SK-N-SH treated with all-trans-retinoic acid at 6 μM for 48 hours (cell line): ENCODE data around the gene ZNF710.

ENCODE experiments used
- ATAC-seq: fragments of 200-7000 bp; cut with Tn5 transposase; 3 replicates; pipeline ENCODE4 v1.9.1; 2020; ENCODE audit warnings: mild to moderate bottlenecking, moderate library complexity
- ARNTL ChIP-seq: fragments of 450-650 bp; formaldehyde crosslinking; IDR thresholded peaks from 2 replicates; pipeline ENCODE4 v1.5.0; 2020; ENCODE audit warnings: low read depth, mild to moderate bottlenecking, moderate library complexity, borderline replicate concordance
- BACH2 ChIP-seq: fragments of 250-450 bp; sonication (Bioruptor Pico); IDR thresholded peaks from 2 replicates; pipeline ENCODE4 v1.9.0; 2021; ENCODE audit warnings: mild to moderate bottlenecking, borderline replicate concordance
- CSDC2 ChIP-seq: fragments of 250-450 bp; sonication (Bioruptor Pico); IDR thresholded peaks from 2 replicates; pipeline ENCODE4 v1.5.0; 2020; ENCODE audit warnings: mild to moderate bottlenecking, moderate library complexity
- ESRRG ChIP-seq: fragments of 250-450 bp; sonication (Bioruptor Pico); IDR thresholded peaks from 2 replicates; pipeline ENCODE4 v1.6.1; 2021; ENCODE audit warnings: mild to moderate bottlenecking
- GLIS3 ChIP-seq: fragments of 250-450 bp; sonication (Bioruptor Pico); IDR thresholded peaks from 2 replicates; pipeline ENCODE4 v1.5.0; 2020; ENCODE audit warnings: mild to moderate bottlenecking, moderate library complexity
- ISL1 ChIP-seq: fragments of 250-450 bp; sonication (Bioruptor Pico); IDR thresholded peaks from 2 replicates; pipeline ENCODE4 v2.1.2; 2022; ENCODE audit warnings: mild to moderate bottlenecking, moderate library complexity
- OSR1 ChIP-seq: fragments of 250-450 bp; sonication (Bioruptor Pico); IDR thresholded peaks from 2 replicates; pipeline ENCODE4 v1.8.0; 2022; ENCODE audit warnings: moderate library complexity, mild to moderate bottlenecking, inconsistent platforms
- POU6F1 ChIP-seq: fragments of 250-450 bp; sonication (Bioruptor Pico); IDR thresholded peaks from 2 replicates; pipeline ENCODE4 v1.8.0; 2021; ENCODE audit warnings: low read depth, mild to moderate bottlenecking, moderate library complexity, borderline replicate concordance
- RARB ChIP-seq: fragments of 250-450 bp; sonication (Bioruptor Pico); IDR thresholded peaks from 2 replicates; pipeline ENCODE4 v1.8.0; 2021; ENCODE audit warnings: mild to moderate bottlenecking, moderate library complexity
- TOX ChIP-seq: fragments of 250-450 bp; sonication (Bioruptor Pico); IDR thresholded peaks from 2 replicates; pipeline ENCODE4 v1.8.0; 2021; ENCODE audit warnings: mild to moderate bottlenecking, moderate library complexity, borderline replicate concordance
- TSHZ2 ChIP-seq: fragments of 250-450 bp; sonication (Bioruptor Pico); IDR thresholded peaks from 2 replicates; pipeline ENCODE4 v1.5.0; 2020; ENCODE audit warnings: mild to moderate bottlenecking, moderate library complexity
- ZC3H10 ChIP-seq: fragments of 250-450 bp; sonication (Bioruptor Pico); IDR thresholded peaks from 2 replicates; pipeline ENCODE4 v1.5.1; 2021; ENCODE audit warnings: mild to moderate bottlenecking, moderate library complexity
- ZFP30 ChIP-seq: fragments of 450-650 bp; formaldehyde crosslinking; IDR thresholded peaks from 2 replicates; pipeline ENCODE4 v1.5.0; 2022; ENCODE audit warnings: mild to moderate bottlenecking, moderate library complexity
- ZNF565 ChIP-seq: fragments of 450-650 bp; formaldehyde crosslinking; conservative IDR thresholded peaks from 2 replicates; pipeline ENCODE4 v1.5.0; 2020; ENCODE audit warnings: low read depth, mild to moderate bottlenecking, moderate library complexity
- ZNF70 ChIP-seq: fragments of 450-650 bp; formaldehyde crosslinking; IDR thresholded peaks from 2 replicates; pipeline ENCODE4 v1.5.0; 2020; ENCODE audit warnings: mild to moderate bottlenecking, moderate library complexity
- TF ChIP-seq, protein P1 (sequence below): fragments of 250-450 bp; sonication (Bioruptor Pico); IDR thresholded peaks from 2 replicates; pipeline ENCODE4 v1.5.1; 2020; ENCODE audit warnings: low read depth, mild to moderate bottlenecking, moderate library complexity
- TF ChIP-seq, protein P2 (sequence below): fragments of 250-450 bp; sonication (Bioruptor Pico); IDR thresholded peaks from 2 replicates; pipeline ENCODE4 v1.5.1; 2021; ENCODE audit warnings: mild to moderate bottlenecking, moderate library complexity
- TF ChIP-seq, protein P3 (sequence below): fragments of 250-450 bp; sonication (Bioruptor Pico); IDR thresholded peaks from 2 replicates; pipeline ENCODE4 v1.8.0; 2020; ENCODE audit warnings: mild to moderate bottlenecking, moderate library complexity, borderline replicate concordance

The ZNF710 gene

DNA sequence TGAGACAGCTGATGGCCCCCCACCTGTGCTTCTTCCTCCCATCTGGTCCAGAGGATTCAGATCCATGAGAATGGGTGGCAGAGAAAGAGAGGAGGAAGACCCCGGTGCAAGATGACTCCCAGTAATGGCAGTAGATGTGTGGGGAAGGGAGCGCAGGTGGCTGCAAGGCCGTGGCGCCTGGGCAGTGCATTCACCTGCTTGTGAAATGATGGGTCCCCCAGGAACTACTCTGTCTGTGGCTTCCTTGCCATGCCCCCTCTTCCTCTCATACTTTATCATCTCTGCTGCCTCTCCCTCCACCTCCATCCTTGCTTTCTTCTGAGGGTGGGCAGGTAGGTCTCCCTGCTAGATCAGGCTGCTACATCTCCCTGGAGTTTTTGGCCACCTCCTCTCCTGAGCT lies 23.3 kb downstream of the ZNF710 start:
- ATAC-seq: no peak

GRCh38 chr15:90025489-90026033 lies 24.4 kb downstream of the ZNF710 start:
- ATAC-seq: no peak
- TF ChIP-seq RARB (CRISPR knock-in tag) (no peak), ISL1 (CRISPR knock-in tag) (no peak), ZFP30 (CRISPR knock-in tag) (no peak), OSR1 (CRISPR knock-in tag) (no peak), CSDC2 (CRISPR knock-in tag) (no peak), ZC3H10 (CRISPR knock-in tag) (no peak), ZNF565 (no peak), GLIS3 (CRISPR knock-in tag) (no peak), POU6F1 (no peak), ZNF70 (no peak), ESRRG (CRISPR knock-in tag) (no peak), TOX (CRISPR knock-in tag) (no peak), TSHZ2 (CRISPR knock-in tag) (no peak), ARNTL (CRISPR knock-in tag) (no peak)
- TF ChIP-seq, protein P1, sequence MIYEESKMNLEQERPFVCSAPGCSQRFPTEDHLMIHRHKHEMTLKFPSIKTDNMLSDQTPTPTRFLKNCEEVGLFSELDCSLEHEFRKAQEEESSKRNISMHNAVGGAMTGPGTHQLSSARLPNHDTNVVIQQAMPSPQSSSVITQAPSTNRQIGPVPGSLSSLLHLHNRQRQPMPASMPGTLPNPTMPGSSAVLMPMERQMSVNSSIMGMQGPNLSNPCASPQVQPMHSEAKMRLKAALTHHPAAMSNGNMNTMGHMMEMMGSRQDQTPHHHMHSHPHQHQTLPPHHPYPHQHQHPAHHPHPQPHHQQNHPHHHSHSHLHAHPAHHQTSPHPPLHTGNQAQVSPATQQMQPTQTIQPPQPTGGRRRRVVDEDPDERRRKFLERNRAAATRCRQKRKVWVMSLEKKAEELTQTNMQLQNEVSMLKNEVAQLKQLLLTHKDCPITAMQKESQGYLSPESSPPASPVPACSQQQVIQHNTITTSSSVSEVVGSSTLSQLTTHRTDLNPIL (CRISPR knock-in tag): no peak

More for the DNA sequence above, 23.3 kb downstream of the ZNF710 start:
- TF ChIP-seq, protein P2, sequence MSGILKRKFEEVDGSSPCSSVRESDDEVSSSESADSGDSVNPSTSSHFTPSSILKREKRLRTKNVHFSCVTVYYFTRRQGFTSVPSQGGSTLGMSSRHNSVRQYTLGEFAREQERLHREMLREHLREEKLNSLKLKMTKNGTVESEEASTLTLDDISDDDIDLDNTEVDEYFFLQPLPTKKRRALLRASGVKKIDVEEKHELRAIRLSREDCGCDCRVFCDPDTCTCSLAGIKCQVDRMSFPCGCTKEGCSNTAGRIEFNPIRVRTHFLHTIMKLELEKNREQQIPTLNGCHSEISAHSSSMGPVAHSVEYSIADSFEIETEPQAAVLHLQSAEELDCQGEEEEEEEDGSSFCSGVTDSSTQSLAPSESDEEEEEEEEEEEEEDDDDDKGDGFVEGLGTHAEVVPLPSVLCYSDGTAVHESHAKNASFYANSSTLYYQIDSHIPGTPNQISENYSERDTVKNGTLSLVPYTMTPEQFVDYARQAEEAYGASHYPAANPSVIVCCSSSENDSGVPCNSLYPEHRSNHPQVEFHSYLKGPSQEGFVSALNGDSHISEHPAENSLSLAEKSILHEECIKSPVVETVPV (CRISPR knock-in tag): no peak
- TF ChIP-seq RARB (CRISPR knock-in tag) (no peak), BACH2 (CRISPR knock-in tag) (no peak), TSHZ2 (CRISPR knock-in tag) (no peak), ISL1 (CRISPR knock-in tag) (no peak)

DNA sequence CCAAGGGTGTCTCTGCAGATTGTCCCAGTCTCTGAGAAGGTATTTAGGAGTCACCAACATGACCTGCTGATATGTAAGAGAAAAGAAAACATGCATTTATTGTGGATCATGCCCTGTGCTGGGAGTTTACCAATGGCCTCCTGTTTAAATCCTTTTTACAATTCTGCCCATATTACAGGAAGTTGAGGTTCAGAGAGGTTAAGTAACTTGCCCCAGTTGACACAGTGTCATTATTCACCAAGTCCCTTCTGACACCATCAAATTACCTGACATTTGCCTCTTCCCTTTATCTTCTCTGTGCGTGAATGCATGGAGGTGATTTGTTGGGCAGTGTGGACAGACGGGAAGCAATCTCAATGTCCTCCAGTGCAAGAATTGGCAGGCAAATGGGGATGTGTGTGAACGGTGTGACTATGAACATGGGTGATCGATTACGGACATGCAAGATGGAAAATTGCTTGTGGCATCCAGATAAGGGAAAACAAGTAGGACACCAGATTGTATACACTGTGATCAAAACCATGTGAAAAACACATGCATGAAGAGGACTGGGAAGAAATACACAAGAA lies 27.3 kb downstream of the ZNF710 start:
- TF ChIP-seq, protein P2 (CRISPR knock-in tag): no peak
- TF ChIP-seq GLIS3 (CRISPR knock-in tag): no peak
- TF ChIP-seq BACH2 (CRISPR knock-in tag): no peak
- TF ChIP-seq, protein P3, sequence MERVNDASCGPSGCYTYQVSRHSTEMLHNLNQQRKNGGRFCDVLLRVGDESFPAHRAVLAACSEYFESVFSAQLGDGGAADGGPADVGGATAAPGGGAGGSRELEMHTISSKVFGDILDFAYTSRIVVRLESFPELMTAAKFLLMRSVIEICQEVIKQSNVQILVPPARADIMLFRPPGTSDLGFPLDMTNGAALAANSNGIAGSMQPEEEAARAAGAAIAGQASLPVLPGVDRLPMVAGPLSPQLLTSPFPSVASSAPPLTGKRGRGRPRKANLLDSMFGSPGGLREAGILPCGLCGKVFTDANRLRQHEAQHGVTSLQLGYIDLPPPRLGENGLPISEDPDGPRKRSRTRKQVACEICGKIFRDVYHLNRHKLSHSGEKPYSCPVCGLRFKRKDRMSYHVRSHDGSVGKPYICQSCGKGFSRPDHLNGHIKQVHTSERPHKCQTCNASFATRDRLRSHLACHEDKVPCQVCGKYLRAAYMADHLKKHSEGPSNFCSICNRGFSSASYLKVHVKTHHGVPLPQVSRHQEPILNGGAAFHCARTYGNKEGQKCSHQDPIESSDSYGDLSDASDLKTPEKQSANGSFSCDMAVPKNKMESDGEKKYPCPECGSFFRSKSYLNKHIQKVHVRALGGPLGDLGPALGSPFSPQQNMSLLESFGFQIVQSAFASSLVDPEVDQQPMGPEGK: no peak
- ATAC-seq: no peak
